K562 (cell line): ENCODE results near the gene OR11L1. TPM values are rescaled to one million over a fixed set of nuclear protein-coding genes. Genes with fewer than 3 reads are reported as not detected.

Experiments used
- CTCF ChIP-seq, 3 experiments: IDR thresholded peaks in 2 of 3; conservative IDR thresholded peaks in 1 of 3; 2 replicates each; pipeline ENCODE4 v1.5.1; 2011 to 2012; ENCODE audit warnings: low read length in 3 of 3, mild to moderate bottlenecking in 3 of 3, control low read depth in 2 of 3, improper control_type of control experiment in 1 of 3, inconsistent platforms in 1 of 3, low read depth in 1 of 3, mixed read lengths in 1 of 3, moderate library complexity in 1 of 3; ENCODE audit not compliant: insufficient read depth in 2 of 3
- ETS1 ChIP-seq: conservative IDR thresholded peaks from 2 replicates; pipeline ENCODE4 v1.6.1; 2011; ENCODE audit warnings: low read depth, mild to moderate bottlenecking, low read length; ENCODE audit not compliant: control insufficient read depth
- JUN ChIP-seq, 2 experiments: sonication (generic) in 1 of 2; formaldehyde crosslinking in 1 of 2; IDR thresholded peaks; 2 replicates each; pipeline versions ENCODE4 v1.6.1 to v1.8.0; 2012 to 2022; ENCODE audit warnings: borderline replicate concordance in 2 of 2, mild to moderate bottlenecking in 2 of 2, improper control_type of control experiment in 1 of 2, low read depth in 1 of 2, low read length in 1 of 2, missing genetic modification reagents in 1 of 2
- MED1 ChIP-seq: sonication (generic); formaldehyde crosslinking; IDR thresholded peaks from 2 replicates; pipeline ENCODE4 v1.8.1; 2023; ENCODE audit warnings: missing genetic modification reagents, borderline replicate concordance
- RAD51 ChIP-seq: fragments of 450-650 bp; IDR thresholded peaks from 2 replicates; pipeline ENCODE4 v1.7.1; 2016; ENCODE audit warnings: low read depth, mild to moderate bottlenecking, borderline replicate concordance
- TBL1XR1 ChIP-seq, 2 experiments: IDR thresholded peaks; 2 replicates each; pipeline ENCODE4 v1.6.1; 2012; ENCODE audit warnings: improper control_type of control experiment in 2 of 2, low read length in 2 of 2, mild to moderate bottlenecking in 1 of 2
- THAP12 ChIP-seq: fragments of 250-450 bp; sonication (Bioruptor Pico); IDR thresholded peaks from 2 replicates; pipeline ENCODE4 v1.9.0; 2021; ENCODE audit warnings: mild to moderate bottlenecking, inconsistent platforms
- THRB ChIP-seq: fragments of 450-650 bp; formaldehyde crosslinking; conservative IDR thresholded peaks from 2 replicates; pipeline ENCODE4 v1.4.0; 2022; ENCODE audit warnings: mild to moderate bottlenecking, missing genetic modification characterization
- ZNF133 ChIP-seq: fragments of 250-450 bp; sonication (Bioruptor Pico); IDR thresholded peaks from 2 replicates; pipeline ENCODE4 v1.4.0; 2020; ENCODE audit warnings: mild to moderate bottlenecking
- ZNF143 ChIP-seq: sonication (generic); formaldehyde crosslinking; IDR thresholded peaks from 2 replicates; pipeline ENCODE4 v1.9.0; 2022; ENCODE audit warnings: mild to moderate bottlenecking, missing genetic modification reagents
- ZNF24 ChIP-seq: fragments of 450-650 bp; IDR thresholded peaks from 2 replicates; pipeline ENCODE4 v1.6.1; 2016
- ZNF76 ChIP-seq: fragments of 250-450 bp; sonication (Bioruptor Pico); IDR thresholded peaks from 2 replicates; pipeline ENCODE4 v1.4.0; 2020; ENCODE audit warnings: mild to moderate bottlenecking, moderate library complexity, borderline replicate concordance
- ZNF766 ChIP-seq: fragments of 200-800 bp; sonication (Bioruptor generic); conservative IDR thresholded peaks from 2 replicates; pipeline ENCODE4 v1.6.1; 2016; ENCODE audit warnings: missing genetic modification characterization, missing compliant biosample characterization
- polyA plus RNA-seq, 8 experiments: library from polyadenylated mRNA; depleted of rRNA in 4 of 8; stranded (reverse) in 5 of 8; unstranded in 3 of 8; fragments of >200 nt; fragmentation: Nextera tagmentation in 2 of 8; fragmentation: Illumina TruSeq in 1 of 8; extraction: Ambion mirVana in 2 of 8; extraction: Trizol in 1 of 8; gene quantifications; 2 replicates each; pipeline versions ENCODE4 v1.2.1 to v1.2.3, GENCODE V29; 2011 to 2014; ENCODE audit warnings: inconsistent platforms in 1 of 8, missing spikeins in 1 of 8
- total RNA-seq, 7 experiments: library from RNA; depleted of rRNA in 6 of 7; stranded (reverse); fragments of >200 nt in 6 of 7; fragmentation: Illumina TruSeq in 2 of 7; extraction: Trizol in 2 of 7; gene quantifications; 2 replicates each; pipeline versions ENCODE4 v1.2.1 to v1.2.3, GENCODE V29; 2011 to 2021; ENCODE audit warnings: low replicate concordance in 1 of 7
- TF ChIP-seq, protein P1 (sequence below): fragments of 250-450 bp; sonication (Bioruptor Pico); IDR thresholded peaks from 2 replicates; pipeline ENCODE4 v1.8.0; 2022; ENCODE audit warnings: inconsistent platforms, mild to moderate bottlenecking, moderate library complexity, borderline replicate concordance
- TF ChIP-seq, protein P2 (sequence below): fragments of 450-650 bp; IDR thresholded peaks from 2 replicates; pipeline ENCODE4 v1.6.1; 2017; ENCODE audit warnings: mild to moderate bottlenecking, moderate library complexity

The OR11L1 gene
- total and polyA plus RNA-seq, 9 of the 15 experiments (the other 6 are each of a cell fraction or from before 2014, with no cell fraction given) = not detected

DNA sequence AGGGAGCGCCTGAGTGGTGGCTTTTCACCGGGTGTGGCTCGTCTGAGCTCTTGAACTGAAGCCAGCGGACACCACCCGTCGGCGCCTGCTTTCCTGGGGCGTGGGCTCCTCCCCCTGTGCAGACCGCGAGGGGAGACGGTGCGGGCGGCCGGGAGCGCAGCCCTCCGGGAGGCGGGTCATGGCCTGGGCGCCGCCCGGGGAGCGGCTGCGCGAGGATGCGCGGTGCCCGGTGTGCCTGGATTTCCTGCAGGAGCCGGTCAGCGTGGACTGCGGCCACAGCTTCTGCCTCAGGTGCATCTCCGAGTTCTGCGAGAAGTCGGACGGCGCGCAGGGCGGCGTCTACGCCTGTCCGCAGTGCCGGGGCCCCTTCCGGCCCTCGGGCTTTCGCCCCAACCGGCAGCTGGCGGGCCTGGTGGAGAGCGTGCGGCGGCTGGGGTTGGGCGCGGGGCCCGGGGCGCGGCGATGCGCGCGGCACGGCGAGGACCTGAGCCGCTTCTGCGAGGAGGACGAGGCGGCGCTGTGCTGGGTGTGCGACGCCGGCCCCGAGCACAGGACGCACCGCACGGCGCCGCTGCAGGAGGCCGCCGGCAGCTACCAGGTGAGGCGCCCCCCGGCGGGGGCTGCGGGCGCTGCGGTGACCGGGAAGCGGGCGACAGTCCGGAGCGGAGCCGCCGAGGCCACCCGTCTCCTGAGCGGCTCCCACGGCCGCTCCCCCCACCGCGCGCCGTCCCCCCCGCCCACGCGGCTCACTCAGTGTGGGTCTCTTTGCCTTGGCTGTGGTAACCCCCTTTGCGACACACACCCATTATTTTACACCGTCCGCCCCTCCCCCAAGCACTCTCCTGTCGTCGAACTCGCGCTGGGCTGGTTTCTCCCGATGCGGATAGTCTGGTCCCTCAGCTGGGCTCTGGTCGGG lies 15.6 kb upstream of the OR11L1 start, which contains the start of gene TRIM58 (continued):
- TF ChIP-seq, protein P1, sequence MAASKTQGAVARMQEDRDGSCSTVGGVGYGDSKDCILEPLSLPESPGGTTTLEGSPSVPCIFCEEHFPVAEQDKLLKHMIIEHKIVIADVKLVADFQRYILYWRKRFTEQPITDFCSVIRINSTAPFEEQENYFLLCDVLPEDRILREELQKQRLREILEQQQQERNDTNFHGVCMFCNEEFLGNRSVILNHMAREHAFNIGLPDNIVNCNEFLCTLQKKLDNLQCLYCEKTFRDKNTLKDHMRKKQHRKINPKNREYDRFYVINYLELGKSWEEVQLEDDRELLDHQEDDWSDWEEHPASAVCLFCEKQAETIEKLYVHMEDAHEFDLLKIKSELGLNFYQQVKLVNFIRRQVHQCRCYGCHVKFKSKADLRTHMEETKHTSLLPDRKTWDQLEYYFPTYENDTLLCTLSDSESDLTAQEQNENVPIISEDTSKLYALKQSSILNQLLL (CRISPR knock-in tag) = no peak
- no peak for TF ChIP-seq THRB (CRISPR knock-in tag)
- TF ChIP-seq CTCF (IDR thresholded peaks at IDR 0.05 in 2 of 3, conservative IDR thresholded peaks at IDR 0.05 in 1 of 3; ENCODE audit: insufficient read depth in 2 of 3, low read depth in 1 of 3, low read length in 3 of 3) = peak; percentile 56 to 98 (median 83)
- TF ChIP-seq TBL1XR1 (IDR thresholded peaks at IDR 0.05; ENCODE audit: low read length in 2 of 2) = peak; percentile 21 to 69; a peak in 1 of 4 replicates
- 0 out of 2 replicates have a peak, but pooled peaks have one; percentile 38 for TF ChIP-seq ZNF766
- TF ChIP-seq JUN (IDR thresholded peaks at IDR 0.05; ENCODE audit: borderline replicate concordance, low read depth, low read length) = peak; percentile 7; the same call in 1 of the 2 replicates
- TF ChIP-seq JUN (CRISPR knock-in tag; IDR thresholded peaks at IDR 0.05; ENCODE audit: borderline replicate concordance) = peak; percentile 69; the same call in 1 of the 2 replicates
- TF ChIP-seq THAP12 (CRISPR knock-in tag) = peak; percentile 89
- TF ChIP-seq ZNF76 (CRISPR knock-in tag) = 0 out of 2 replicates have a peak, but pooled peaks have one; percentile 12
- no peak for TF ChIP-seq ZNF133 (CRISPR knock-in tag)
- no peak; the same call in 1 of the 2 replicates for TF ChIP-seq ZNF143
- TF ChIP-seq ZNF24 = no peak
- TF ChIP-seq ETS1 = peak; percentile 66
- TF ChIP-seq MED1 (CRISPR knock-in tag) = no peak
- no peak for TF ChIP-seq RAD51
- TF ChIP-seq, protein P2, sequence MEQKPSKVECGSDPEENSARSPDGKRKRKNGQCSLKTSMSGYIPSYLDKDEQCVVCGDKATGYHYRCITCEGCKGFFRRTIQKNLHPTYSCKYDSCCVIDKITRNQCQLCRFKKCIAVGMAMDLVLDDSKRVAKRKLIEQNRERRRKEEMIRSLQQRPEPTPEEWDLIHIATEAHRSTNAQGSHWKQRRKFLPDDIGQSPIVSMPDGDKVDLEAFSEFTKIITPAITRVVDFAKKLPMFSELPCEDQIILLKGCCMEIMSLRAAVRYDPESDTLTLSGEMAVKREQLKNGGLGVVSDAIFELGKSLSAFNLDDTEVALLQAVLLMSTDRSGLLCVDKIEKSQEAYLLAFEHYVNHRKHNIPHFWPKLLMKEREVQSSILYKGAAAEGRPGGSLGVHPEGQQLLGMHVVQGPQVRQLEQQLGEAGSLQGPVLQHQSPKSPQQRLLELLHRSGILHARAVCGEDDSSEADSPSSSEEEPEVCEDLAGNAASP = no peak
